CD14-positive monocyte (primary cell): ENCODE measurements around the gene CA6. TPM values are rescaled to one million over a fixed set of nuclear protein-coding genes. Genes with fewer than 3 reads are reported as not detected.

Experiments used
- DNase-seq, 3 donors: peaks; one replicate each; pipeline ENCODE4 v3.0.0-alpha.2; 2011 to 2022
- H2AFZ ChIP-seq: 2 replicates; pipeline ENCODE4 v1.6.0; 2012; ENCODE audit warnings: mild to moderate bottlenecking, low read depth, low read length, inconsistent platforms; ENCODE audit not compliant: insufficient read depth, poor library complexity, severe bottlenecking
- H3K27ac ChIP-seq, 2 donors: 1 replicate in 1 of 2; 2 replicates in 1 of 2; pipeline ENCODE4 v1.5.1; 2012 to 2013; ENCODE audit warnings: low read length in 2 of 2, control low read depth in 1 of 2, inconsistent platforms in 1 of 2, low read depth in 1 of 2, mild to moderate bottlenecking in 1 of 2
- H3K27me3 ChIP-seq, 2 donors: one replicate each; pipeline versions ENCODE4 v1.6.0 to v1.6.1; 2011 to 2013; ENCODE audit warnings: low read length in 2 of 2; ENCODE audit not compliant: control insufficient read depth in 2 of 2, insufficient read depth in 2 of 2
- H3K36me3 ChIP-seq, 2 donors: replicated peaks in 1 of 2; 1 replicate in 1 of 2; 2 replicates in 1 of 2; pipeline versions ENCODE4 v1.5.1 to v1.6.1; 2012 to 2013; ENCODE audit warnings: low read length in 2 of 2, control low read depth in 1 of 2, inconsistent platforms in 1 of 2, mild to moderate bottlenecking in 1 of 2; ENCODE audit not compliant: insufficient read depth in 2 of 2, control insufficient read depth in 1 of 2
- H3K4me1 ChIP-seq, 2 donors: 1 replicate in 1 of 2; 2 replicates in 1 of 2; pipeline versions ENCODE4 v1.5.1 to v1.6.1; 2012 to 2013; ENCODE audit warnings: low read length in 2 of 2, control low read depth in 1 of 2, inconsistent platforms in 1 of 2, mild to moderate bottlenecking in 1 of 2, moderate library complexity in 1 of 2; ENCODE audit not compliant: insufficient read depth in 2 of 2, control insufficient read depth in 1 of 2
- H3K4me2 ChIP-seq: replicated peaks from 2 replicates; pipeline ENCODE3; 2012; ENCODE audit warnings: low read length, moderate library complexity, mild to moderate bottlenecking; ENCODE audit not compliant: poor library complexity, severe bottlenecking; ENCODE audit errors: extremely low read depth
- H3K4me3 ChIP-seq, 3 experiments: fragments of 200-600 bp in 1 of 3; sonication (generic) in 1 of 3; replicated peaks in 1 of 3; 1 replicate in 2 of 3; 2 replicates in 1 of 3; pipeline ENCODE4 v1.5.1; 2011 to 2013; ENCODE audit warnings: low read length in 3 of 3, mild to moderate bottlenecking in 3 of 3, control low read depth in 2 of 3, low read depth in 2 of 3, inconsistent platforms in 1 of 3, moderate library complexity in 1 of 3
- H3K79me2 ChIP-seq: 2 replicates; pipeline ENCODE4 v1.6.0; 2012; ENCODE audit warnings: mild to moderate bottlenecking, control low read depth, inconsistent platforms, low read length, moderate library complexity; ENCODE audit not compliant: insufficient read depth
- H3K9ac ChIP-seq: 2 replicates; pipeline ENCODE4 v1.6.0; 2017; ENCODE audit warnings: low read length, mild to moderate bottlenecking; ENCODE audit not compliant: insufficient read depth, poor library complexity, severe bottlenecking
- H3K9me3 ChIP-seq, 2 donors: replicated peaks in 1 of 2; 1 replicate in 1 of 2; 2 replicates in 1 of 2; pipeline versions ENCODE4 v1.5.1 to v1.6.1; 2012 to 2013; ENCODE audit warnings: low read length in 2 of 2, control low read depth in 1 of 2; ENCODE audit not compliant: control insufficient read depth in 1 of 2, insufficient read depth in 1 of 2
- H4K20me1 ChIP-seq: 2 replicates; pipeline ENCODE4 v1.6.0; 2012; ENCODE audit warnings: mild to moderate bottlenecking, low read length, control low read depth, moderate library complexity; ENCODE audit not compliant: insufficient read depth
- H3K27ac Mint-ChIP-seq, 7 donors: one replicate each; pipeline ENCODE4 v1.8.0; 2020; ENCODE audit warnings: mild to moderate bottlenecking in 7 of 7, mixed read lengths in 7 of 7, moderate library complexity in 6 of 7, inconsistent platforms in 2 of 7
- H3K27me3 Mint-ChIP-seq, 3 donors: one replicate each; pipeline ENCODE4 v1.8.0; 2021 to 2022; ENCODE audit warnings: low read depth in 3 of 3, mild to moderate bottlenecking in 3 of 3, mixed read lengths in 3 of 3, moderate library complexity in 3 of 3, inconsistent platforms in 1 of 3
- H3K36me3 Mint-ChIP-seq, 2 donors: one replicate each; pipeline ENCODE4 v1.8.0; 2020; ENCODE audit warnings: mixed read lengths in 2 of 2, inconsistent platforms in 1 of 2, mild to moderate bottlenecking in 1 of 2
- H3K4me1 Mint-ChIP-seq: one replicate; pipeline ENCODE4 v1.8.0; 2020; ENCODE audit warnings: mild to moderate bottlenecking, mixed read lengths
- H3K4me3 Mint-ChIP-seq, 2 donors: one replicate each; pipeline ENCODE4 v1.8.0; 2020; ENCODE audit warnings: mild to moderate bottlenecking in 2 of 2, mixed read lengths in 2 of 2, moderate library complexity in 1 of 2
- H3K9me3 Mint-ChIP-seq, 7 donors: one replicate each; pipeline ENCODE4 v1.8.0; 2020 to 2022; ENCODE audit warnings: mixed read lengths in 7 of 7, mild to moderate bottlenecking in 6 of 7, moderate library complexity in 6 of 7, inconsistent platforms in 2 of 7
- CTCF ChIP-seq: fragments of 200-600 bp; IDR thresholded peaks from one replicate; pipeline ENCODE4 v1.8.0; 2022; ENCODE audit warnings: antibody characterized with exemption, mild to moderate bottlenecking
- WGBS: methylation state at CpG from one replicate; pipeline ENCODE4 v1.1.5; 2013; ENCODE audit warnings: missing lambda C conversion rate; ENCODE audit not compliant: insufficient coverage; 5-methylcytosine and 5-hydroxymethylcytosine counted together
- intact Hi-C, 2 donors: fragments of 100-400 bp; cut with micrococcal nuclease; formaldehyde crosslinking; loops; one replicate each; pipeline versions ENCODE4 v1.15.0 to v1.15.1; 2023
- polyA plus RNA-seq, 3 donors: library from polyadenylated mRNA; depleted of rRNA in 1 of 3; unstranded in 2 of 3; stranded (reverse) in 1 of 3; fragments of 300-500 nt in 2 of 3; fragments of >200 nt in 1 of 3; fragmentation: Illumina TruSeq in 2 of 3; gene quantifications; 1 replicate in 2 of 3; 2 replicates in 1 of 3; pipeline ENCODE4 v1.2.3, GENCODE V29; 2012 to 2021

The CA6 gene
- polyA plus RNA-seq, 3 donors, result not detected

GRCh38 chr1:8937701-8938100 lies 8.0 kb upstream of the CA6 start:
- no peak for TF ChIP-seq CTCF
- H3K4me2 ChIP-seq, result no peak overlapping the region
- H3K4me1 Mint-ChIP-seq, result peaks cover 24% of the 10 kb centered on the region
- no peaks in the 10 kb centered on the region for H3K79me2 ChIP-seq
- H4K20me1 ChIP-seq, result no peaks in the 10 kb centered on the region
- H3K4me3 ChIP-seq, result no peak overlapping the region
- H3K4me3 Mint-ChIP-seq, result no peak overlapping the region
- H3K4me1 ChIP-seq, result peaks cover 16 to 25% of the 10 kb centered on the region in 2 donors
- H3K36me3 Mint-ChIP-seq, result no peaks in the 10 kb centered on the region
- no peaks in the 10 kb centered on the region for H3K9me3 ChIP-seq
- H3K9ac ChIP-seq, result no peak overlapping the region
- H2AFZ ChIP-seq, result peak overlapping the region; percentile 51
- H3K27ac ChIP-seq, result no peak overlapping the region
- H3K27ac Mint-ChIP-seq, result no peak overlapping the region
- no CpG with 5 or more reads among the region's 4 CpGs for WGBS
- no peaks in the 10 kb centered on the region for H3K27me3 ChIP-seq
- peaks cover 0 to 2% (median 2%) of the 10 kb centered on the region in 3 donors for H3K27me3 Mint-ChIP-seq
- no peaks in the 10 kb centered on the region for H3K36me3 ChIP-seq
- peaks cover 0 to 7% (median 3%) of the 10 kb centered on the region in 7 donors for H3K9me3 Mint-ChIP-seq
- intact Hi-C loops, result no loop called here
- DNase-seq, result no peak

GRCh38 chr1:8938232-8938999 lies 7.3 kb upstream of the CA6 start:
- Histone ChIP-seq H4K20me1 (no peaks in the 10 kb centered on the region), H3K27ac (no peak overlapping the region), H3K9me3 (no peaks in the 10 kb centered on the region), H2AFZ (peak overlapping the region; percentile 51), H3K9ac (no peak overlapping the region), H3K4me2 (peak overlapping the region; percentile 19), H3K4me1 (peaks cover 19 to 29% of the 10 kb centered on the region in 2 donors), H3K4me3 (no peak overlapping the region), H3K27me3 (no peaks in the 10 kb centered on the region), H3K36me3 (no peaks in the 10 kb centered on the region), H3K79me2 (no peaks in the 10 kb centered on the region)
- Mint-ChIP-seq H3K27me3 (peaks cover 0 to 2% (median 2%) of the 10 kb centered on the region in 3 donors), H3K27ac (no peak overlapping the region), H3K4me1 (peaks cover 29% of the 10 kb centered on the region), H3K9me3 (peaks cover 0 to 7% (median 3%) of the 10 kb centered on the region in 7 donors), H3K36me3 (no peaks in the 10 kb centered on the region), H3K4me3 (peak overlapping the region in 1 of 2 donors; percentile 35)
- no peak for TF ChIP-seq CTCF
- intact Hi-C loops, result no loop called here
- DNase-seq, result no peak
- 0% methylated on average over 1 of the region's 7 CpGs for WGBS
